Hippocampal formation (tissue), 2 donors: ENCODE data around the gene NUDT7.

Experiments
- DNase-seq, 2 donors: peaks; one replicate each; lab custom pipeline; 2025; lab: John Stamatoyannopoulos, UW

Gene NUDT7

DNA sequence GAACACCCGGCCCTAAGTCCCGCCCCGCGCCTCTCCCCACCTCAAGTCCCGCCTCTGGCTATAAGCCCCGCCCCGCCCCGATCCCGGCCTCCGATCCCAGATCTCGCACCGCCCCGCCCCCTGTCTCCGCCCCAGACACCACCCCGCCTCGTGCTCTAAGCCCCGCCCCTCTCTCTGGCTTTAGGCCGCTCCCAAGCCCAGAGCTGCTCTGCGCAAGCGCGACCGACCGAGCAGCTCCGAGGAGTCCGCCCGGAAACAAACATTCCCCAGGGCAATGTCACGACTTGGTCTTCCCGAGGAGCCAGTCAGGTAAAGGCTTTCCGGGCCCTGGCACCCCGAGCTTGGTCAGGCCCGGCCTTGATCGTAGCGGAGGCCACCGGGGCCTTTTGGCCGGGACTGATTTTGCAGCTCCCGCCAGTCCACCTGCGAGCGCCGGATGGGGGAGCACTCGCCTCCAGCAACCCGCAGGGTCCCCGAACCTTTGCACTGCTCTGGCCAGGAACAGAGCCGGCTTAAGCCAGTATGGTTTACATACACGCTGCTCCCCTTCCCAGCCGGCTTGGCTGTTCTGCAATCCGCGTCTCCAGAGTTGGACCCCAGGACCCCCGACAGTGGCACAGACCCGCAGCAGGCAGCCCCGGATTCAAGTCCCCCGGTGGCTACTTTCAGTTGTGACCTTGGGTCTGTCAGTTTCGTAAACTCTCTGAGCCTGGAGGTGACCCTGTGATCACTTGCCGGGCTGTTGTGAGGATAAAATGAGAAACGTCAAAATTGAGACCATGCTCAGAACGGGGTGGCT, at the start of gene NUDT7:
TSS of gene NUDT7 (plus strand) at position 206 of the 799 bp plus-strand sequence. CDS start at position 275, 69 bp downstream.
- DNase-seq: peak; percentile 93 to 97

- DNase-seq: no peak
Measured at GRCh38 chr16:77674888-77675287, 47.4 kb upstream of the NUDT7 start.

GRCh38 chr16:77675464-77676324, 46.6 kb upstream of the NUDT7 start:
- peak; percentile 50 to 56 for DNase-seq

DNA sequence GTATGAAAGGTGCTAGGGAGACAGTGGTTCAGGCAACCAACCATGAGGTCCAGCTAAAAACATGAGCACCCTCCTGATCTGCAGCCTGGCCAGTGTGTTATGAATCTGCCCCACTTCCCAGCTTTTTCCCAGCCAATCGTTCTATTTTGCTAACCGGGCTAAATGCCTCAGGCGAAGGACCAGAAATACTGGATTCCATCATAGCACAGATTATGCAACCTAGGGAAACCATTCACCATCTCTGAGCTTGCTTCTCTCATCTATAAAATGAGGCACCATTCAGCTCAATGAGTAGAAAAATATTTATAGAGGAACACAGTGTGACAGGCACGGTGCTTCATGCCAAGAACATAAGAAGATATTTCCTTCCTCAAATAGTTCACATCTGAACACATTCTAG, 45.2 kb upstream of the NUDT7 start:
- DNase-seq: no peak

GRCh38 chr16:77679391-77679790, 42.9 kb upstream of the NUDT7 start:
- DNase-seq: no peak

DNA sequence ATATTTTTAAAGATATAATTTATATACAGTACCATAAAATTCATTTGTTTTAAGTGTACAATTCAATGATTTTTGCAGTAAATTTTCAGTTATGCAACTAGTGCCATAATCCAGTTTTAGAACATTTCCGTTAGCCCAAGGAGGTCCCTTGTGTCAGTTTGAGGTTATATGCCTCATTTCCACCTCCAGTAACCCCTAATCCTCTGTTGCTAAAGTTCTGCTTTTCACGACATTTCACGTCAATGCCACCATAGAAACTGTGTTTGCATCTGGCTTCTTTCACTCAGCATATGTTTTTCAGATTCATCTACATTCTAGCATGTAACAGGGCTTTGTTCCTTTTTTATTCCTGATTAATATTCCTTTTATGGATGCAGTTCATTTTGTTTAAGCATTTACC, 42.4 kb upstream of the NUDT7 start:
- no peak for DNase-seq

- no peak for DNase-seq
Measured at GRCh38 chr16:77680496-77680895, 41.8 kb upstream of the NUDT7 start.

- no peak for DNase-seq
Measured at GRCh38 chr16:77682586-77682985, 39.7 kb upstream of the NUDT7 start.

DNA sequence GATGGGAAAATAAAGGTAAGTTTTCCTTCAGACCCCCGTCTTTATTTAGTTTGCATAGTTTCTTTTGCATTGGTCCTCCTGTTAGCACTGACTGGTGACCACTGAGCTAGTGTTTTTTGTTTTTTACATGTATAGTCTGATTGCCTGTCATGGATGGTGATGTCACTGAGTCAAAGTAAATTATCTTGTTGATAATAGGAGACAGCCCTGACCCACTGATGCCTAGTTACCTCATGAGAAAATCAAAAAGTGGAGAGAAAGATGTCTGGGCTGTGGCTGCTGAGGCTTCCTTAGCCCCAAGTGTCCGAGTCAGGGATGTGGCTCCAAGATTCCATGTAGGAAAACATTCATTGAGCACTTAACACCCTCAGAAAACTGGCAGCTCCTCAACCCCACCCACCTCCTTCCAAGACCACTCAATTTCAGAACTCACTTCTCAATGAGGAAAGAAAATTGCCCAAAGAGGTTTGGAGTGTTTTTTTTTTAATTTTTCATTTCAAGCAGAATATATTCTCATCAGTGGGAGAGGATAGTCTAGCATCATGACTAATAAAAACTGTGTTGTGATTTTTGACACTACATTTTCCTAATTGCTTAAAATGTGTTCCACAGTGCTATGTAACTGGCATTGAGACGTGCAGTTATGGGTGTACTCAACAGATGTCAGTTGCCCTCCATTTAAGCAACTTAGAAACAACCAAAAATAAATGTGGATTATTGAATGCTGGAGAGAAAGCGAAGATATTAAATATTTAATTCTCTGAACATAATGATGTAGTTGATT, 38.7 kb upstream of the NUDT7 start:
- no peak for DNase-seq

DNA sequence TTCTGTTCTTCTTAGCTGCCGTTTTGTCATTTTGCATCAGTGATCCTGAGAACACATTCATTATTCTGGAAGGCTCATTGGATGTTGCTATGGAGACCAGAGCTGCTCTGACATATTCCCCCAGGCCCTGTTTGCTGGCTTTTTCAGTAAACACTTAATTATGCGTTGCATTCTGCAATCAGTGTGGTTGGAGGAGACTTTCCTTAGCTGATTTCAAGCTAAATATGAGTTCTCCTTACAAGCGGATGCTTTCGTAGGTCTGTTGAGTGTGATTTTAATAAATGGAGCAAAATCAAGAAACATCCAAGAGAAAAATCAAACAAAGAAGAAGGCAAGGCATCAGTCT, 38.2 kb upstream of the NUDT7 start:
- DNase-seq: peak in 1 of 2 donors; percentile 14

GRCh38 chr16:77686385-77686784, 35.9 kb upstream of the NUDT7 start:
- no peak for DNase-seq

GRCh38 chr16:77689971-77690370, 32.3 kb upstream of the NUDT7 start:
- DNase-seq: no peak

- no peak for DNase-seq
Measured at GRCh38 chr16:77690416-77690815, 31.9 kb upstream of the NUDT7 start.

DNA sequence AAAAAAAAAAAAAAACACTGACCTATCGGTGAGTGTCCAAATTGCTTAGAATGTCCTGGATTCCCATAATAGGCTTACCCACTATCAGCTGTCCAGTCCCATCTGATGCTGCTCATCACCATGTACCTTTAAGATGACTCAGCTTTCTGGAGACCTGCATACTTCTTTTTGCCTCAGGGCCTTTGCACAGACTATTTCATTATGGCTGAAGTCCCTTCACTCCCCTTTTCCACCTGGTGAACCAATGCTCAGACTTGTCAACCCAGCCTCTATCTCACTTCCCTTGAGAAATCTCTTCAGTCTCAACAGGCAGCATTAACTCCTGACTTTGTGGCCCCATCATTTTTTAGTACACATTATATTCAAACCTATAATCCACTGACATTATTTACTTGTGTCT, 29.7 kb upstream of the NUDT7 start:
- no peak for DNase-seq

DNA sequence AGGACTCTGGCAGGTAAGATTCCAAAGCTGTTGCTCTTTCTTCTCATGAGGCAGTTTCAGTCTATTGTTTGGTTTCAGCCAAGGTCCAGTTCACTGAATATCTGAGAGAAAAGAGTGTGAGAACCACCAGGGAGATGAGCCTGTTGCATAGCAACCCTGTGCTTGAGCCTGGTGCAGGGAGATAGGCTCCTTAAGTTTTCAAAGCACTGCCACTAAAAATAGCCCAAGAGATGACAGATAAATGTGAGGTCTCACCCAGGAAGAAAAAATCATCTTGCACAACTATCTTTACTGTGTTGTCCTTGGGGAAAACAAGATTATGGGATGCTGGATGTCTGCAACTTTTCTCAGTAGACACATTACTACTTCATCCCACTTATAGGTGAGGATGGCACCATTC, 26.2 kb upstream of the NUDT7 start:
- no peak for DNase-seq

- DNase-seq: no peak
Measured at GRCh38 chr16:77700846-77701245, 21.5 kb upstream of the NUDT7 start.

- DNase-seq: no peak
Measured at GRCh38 chr16:77705351-77705750, 17.0 kb upstream of the NUDT7 start.

- DNase-seq: no peak
Measured at GRCh38 chr16:77711179-77711578, 11.1 kb upstream of the NUDT7 start.

- no peak for DNase-seq
Measured at GRCh38 chr16:77711775-77712174, 10.5 kb upstream of the NUDT7 start.

DNA sequence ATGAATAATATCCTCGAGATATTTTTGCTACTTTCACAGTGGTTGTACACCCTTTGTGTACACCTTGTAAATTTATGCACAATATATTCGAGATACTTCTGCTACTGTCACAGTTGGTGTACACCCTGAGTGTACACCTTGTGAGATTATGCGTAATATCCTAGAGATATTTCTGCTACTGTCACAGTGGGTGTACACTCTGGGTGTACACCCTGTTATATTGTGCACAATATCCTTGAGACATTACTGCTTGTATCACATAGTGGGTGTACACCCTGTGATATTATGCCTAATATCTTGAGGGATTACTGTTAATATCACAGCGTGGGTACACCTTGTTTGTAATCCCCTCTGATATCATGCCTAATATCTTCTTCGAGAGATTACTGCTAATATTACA, 7.2 kb upstream of the NUDT7 start:
- no peak for DNase-seq

DNA sequence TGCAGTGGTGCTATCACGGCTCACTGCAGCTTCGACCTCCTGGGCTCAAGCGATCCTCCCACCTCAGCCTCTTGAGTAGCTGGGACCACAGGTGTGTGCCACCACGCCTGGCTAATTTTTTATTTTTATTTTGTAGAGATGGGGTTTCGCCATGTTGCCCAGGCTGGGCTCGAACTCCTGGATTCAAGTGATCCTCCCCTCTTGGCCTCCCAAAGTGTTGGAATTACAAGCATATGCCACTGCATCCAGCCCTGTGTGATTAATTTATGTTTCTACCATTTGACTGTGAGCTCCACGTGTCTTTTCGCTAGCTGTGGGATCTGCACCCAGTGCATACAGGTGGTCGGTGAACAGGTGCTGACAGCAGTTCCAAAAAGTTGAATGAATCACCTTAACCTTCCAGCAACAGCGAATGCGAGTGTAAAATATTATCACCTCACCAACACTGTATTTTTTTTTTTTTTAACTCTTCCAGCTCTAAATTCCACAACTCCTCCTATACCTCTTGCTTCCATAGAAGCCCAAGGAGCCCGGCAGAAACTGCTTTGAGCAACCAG, 484 bp upstream of the NUDT7 start:
- no peak for DNase-seq

- DNase-seq: no peak
Measured at GRCh38 chr16:77723108-77723514, 797 bp downstream of the NUDT7 start.
